ENCODE measurements around the gene ERGIC2.

DNA sequence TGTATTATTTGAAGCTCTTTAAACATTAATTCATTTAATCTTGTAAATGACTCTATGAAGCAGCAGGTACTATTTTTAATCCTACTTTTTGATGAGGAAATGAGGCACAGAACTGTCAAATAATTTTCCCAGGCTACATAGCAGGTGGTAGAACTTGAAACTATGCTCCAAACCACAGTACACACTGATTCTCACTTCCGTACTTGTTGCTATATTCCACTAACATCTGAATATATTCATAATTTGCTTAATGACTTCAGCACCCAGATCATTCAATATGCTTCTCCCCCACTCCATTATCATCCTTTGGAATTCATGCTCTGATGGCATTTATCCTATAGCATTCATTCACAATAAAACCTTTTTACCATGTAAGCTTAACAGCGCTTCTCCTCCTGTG, 4.9 kb downstream of the ERGIC2 start:
- TF ChIP-seq, protein P1, sequence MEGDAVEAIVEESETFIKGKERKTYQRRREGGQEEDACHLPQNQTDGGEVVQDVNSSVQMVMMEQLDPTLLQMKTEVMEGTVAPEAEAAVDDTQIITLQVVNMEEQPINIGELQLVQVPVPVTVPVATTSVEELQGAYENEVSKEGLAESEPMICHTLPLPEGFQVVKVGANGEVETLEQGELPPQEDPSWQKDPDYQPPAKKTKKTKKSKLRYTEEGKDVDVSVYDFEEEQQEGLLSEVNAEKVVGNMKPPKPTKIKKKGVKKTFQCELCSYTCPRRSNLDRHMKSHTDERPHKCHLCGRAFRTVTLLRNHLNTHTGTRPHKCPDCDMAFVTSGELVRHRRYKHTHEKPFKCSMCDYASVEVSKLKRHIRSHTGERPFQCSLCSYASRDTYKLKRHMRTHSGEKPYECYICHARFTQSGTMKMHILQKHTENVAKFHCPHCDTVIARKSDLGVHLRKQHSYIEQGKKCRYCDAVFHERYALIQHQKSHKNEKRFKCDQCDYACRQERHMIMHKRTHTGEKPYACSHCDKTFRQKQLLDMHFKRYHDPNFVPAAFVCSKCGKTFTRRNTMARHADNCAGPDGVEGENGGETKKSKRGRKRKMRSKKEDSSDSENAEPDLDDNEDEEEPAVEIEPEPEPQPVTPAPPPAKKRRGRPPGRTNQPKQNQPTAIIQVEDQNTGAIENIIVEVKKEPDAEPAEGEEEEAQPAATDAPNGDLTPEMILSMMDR (IDR thresholded peaks at IDR 0.05 in 4 of 5, conservative IDR thresholded peaks at IDR 0.05 in 1 of 5) = no peak
- TF ChIP-seq POLR2A (IDR thresholded peaks at IDR 0.05) = no peak

Measured in gastrocnemius medialis (tissue), 4 donors.